ENCODE results near the gene B3GLCT. TPM values are rescaled to one million over a fixed set of nuclear protein-coding genes. Genes with fewer than 3 reads are reported as not detected.

Gene B3GLCT
- polyA plus RNA-seq, 1 donor from 2014 or later = 8.2 TPM

DNA sequence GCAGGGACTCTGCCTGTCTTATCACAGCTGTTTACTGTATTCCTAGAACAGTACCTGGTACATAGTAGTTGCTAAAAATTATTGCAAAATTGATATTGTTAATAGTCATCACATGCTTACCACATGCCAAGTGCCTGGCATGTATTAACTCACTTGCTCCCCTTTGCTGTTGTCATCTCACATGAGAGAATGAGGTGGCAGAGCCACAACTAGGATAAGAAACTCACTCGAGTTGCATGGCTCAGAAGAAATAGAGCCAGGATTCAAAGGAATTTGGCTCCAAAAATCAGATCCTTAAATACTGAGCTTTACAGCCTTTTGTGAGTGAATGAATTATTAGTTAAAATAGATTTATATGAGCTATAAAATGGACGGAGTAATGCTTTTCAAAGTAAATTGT is 42.6 kb downstream of the B3GLCT start:
- TF ChIP-seq POLR2AphosphoS5 (IDR thresholded peaks at IDR 0.05) = no peak
- TF ChIP-seq, protein P1, sequence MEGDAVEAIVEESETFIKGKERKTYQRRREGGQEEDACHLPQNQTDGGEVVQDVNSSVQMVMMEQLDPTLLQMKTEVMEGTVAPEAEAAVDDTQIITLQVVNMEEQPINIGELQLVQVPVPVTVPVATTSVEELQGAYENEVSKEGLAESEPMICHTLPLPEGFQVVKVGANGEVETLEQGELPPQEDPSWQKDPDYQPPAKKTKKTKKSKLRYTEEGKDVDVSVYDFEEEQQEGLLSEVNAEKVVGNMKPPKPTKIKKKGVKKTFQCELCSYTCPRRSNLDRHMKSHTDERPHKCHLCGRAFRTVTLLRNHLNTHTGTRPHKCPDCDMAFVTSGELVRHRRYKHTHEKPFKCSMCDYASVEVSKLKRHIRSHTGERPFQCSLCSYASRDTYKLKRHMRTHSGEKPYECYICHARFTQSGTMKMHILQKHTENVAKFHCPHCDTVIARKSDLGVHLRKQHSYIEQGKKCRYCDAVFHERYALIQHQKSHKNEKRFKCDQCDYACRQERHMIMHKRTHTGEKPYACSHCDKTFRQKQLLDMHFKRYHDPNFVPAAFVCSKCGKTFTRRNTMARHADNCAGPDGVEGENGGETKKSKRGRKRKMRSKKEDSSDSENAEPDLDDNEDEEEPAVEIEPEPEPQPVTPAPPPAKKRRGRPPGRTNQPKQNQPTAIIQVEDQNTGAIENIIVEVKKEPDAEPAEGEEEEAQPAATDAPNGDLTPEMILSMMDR (IDR thresholded peaks at IDR 0.05; ENCODE audit: poor library complexity, severe bottlenecking) = no peak
- TF ChIP-seq EP300 (conservative IDR thresholded peaks at IDR 0.05; ENCODE audit: poor library complexity, severe bottlenecking) = no peak
- TF ChIP-seq, protein P2, sequence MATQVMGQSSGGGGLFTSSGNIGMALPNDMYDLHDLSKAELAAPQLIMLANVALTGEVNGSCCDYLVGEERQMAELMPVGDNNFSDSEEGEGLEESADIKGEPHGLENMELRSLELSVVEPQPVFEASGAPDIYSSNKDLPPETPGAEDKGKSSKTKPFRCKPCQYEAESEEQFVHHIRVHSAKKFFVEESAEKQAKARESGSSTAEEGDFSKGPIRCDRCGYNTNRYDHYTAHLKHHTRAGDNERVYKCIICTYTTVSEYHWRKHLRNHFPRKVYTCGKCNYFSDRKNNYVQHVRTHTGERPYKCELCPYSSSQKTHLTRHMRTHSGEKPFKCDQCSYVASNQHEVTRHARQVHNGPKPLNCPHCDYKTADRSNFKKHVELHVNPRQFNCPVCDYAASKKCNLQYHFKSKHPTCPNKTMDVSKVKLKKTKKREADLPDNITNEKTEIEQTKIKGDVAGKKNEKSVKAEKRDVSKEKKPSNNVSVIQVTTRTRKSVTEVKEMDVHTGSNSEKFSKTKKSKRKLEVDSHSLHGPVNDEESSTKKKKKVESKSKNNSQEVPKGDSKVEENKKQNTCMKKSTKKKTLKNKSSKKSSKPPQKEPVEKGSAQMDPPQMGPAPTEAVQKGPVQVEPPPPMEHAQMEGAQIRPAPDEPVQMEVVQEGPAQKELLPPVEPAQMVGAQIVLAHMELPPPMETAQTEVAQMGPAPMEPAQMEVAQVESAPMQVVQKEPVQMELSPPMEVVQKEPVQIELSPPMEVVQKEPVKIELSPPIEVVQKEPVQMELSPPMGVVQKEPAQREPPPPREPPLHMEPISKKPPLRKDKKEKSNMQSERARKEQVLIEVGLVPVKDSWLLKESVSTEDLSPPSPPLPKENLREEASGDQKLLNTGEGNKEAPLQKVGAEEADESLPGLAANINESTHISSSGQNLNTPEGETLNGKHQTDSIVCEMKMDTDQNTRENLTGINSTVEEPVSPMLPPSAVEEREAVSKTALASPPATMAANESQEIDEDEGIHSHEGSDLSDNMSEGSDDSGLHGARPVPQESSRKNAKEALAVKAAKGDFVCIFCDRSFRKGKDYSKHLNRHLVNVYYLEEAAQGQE (IDR thresholded peaks at IDR 0.05; ENCODE audit: borderline replicate concordance) = no peak
- TF ChIP-seq EZH2 (IDR thresholded peaks at IDR 0.05; ENCODE audit: borderline replicate concordance, insufficient read depth, low read length, poor library complexity, severe bottlenecking) = no peak
- no peak for TF ChIP-seq RAD21 (conservative IDR thresholded peaks at IDR 0.05)
- no peak for TF ChIP-seq SMC3 (conservative IDR thresholded peaks at IDR 0.05; ENCODE audit: poor library complexity)
- TF ChIP-seq TAF1 (IDR thresholded peaks at IDR 0.05; ENCODE audit: low read depth) = no peak
- no peak for TF ChIP-seq MXI1 (conservative IDR thresholded peaks at IDR 0.05; ENCODE audit: poor library complexity, severe bottlenecking)

DNA sequence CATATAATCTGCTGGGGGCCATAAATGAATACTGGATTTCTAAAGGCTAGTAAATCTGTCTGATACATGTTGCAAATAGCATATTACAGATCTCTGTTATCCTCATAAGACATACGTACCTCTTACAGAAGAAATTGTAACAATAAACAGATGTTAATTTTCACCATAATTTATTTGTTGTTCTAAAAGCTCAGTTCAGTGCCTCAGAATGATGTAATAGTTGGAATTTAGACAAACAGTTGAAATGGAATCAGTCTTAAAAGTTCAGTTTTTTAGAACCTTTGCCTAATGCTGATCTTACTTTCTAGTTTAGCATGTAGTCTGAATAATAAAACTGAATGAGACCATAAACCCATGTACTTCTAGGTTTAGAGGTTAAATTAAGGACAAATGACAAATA is 43.1 kb downstream of the B3GLCT start:
- no peak for TF ChIP-seq MXI1 (conservative IDR thresholded peaks at IDR 0.05; ENCODE audit: poor library complexity, severe bottlenecking)
- TF ChIP-seq RAD21 (conservative IDR thresholded peaks at IDR 0.05) = no peak
- no peak for TF ChIP-seq POLR2AphosphoS5 (IDR thresholded peaks at IDR 0.05)
- no peak for TF ChIP-seq EZH2 (IDR thresholded peaks at IDR 0.05; ENCODE audit: borderline replicate concordance, insufficient read depth, low read length, poor library complexity, severe bottlenecking)
- Histone ChIP-seq H3K4me2 (ENCODE audit: low read length) (no peak overlapping the region), H3F3A (ENCODE audit: insufficient read depth, low read length, poor library complexity, severe bottlenecking) (no peaks in the 10 kb centered on the region), H3K4me3 (ENCODE audit: low read length) (no peak overlapping the region), H3K9ac (ENCODE audit: low read length) (no peak overlapping the region), H3K36me3 (ENCODE audit: insufficient read depth, low read length) (no peaks in the 10 kb centered on the region), H3K27ac (ENCODE audit: low read length) (no peak overlapping the region), H2AFZ (ENCODE audit: low read depth, low read length) (no peak overlapping the region), H3K9me3 (ENCODE audit: low read length) (no peaks in the 10 kb centered on the region), H3K27me3 (ENCODE audit: insufficient read depth, low read depth, low read length) (no peaks in the 10 kb centered on the region), H4K20me1 (ENCODE audit: insufficient read depth) (no peaks in the 10 kb centered on the region), H3K79me2 (replicated peaks; ENCODE audit: insufficient read depth, low read length) (no peaks in the 10 kb centered on the region), H3K9me2 (ENCODE audit: insufficient read depth, low read length) (no peaks in the 10 kb centered on the region)

More for the DNA sequence above, 42.6 kb downstream of the B3GLCT start:
- Histone ChIP-seq H3K79me2 (replicated peaks; ENCODE audit: insufficient read depth, low read length) (no peaks in the 10 kb centered on the region), H3K4me2 (ENCODE audit: low read length) (no peak overlapping the region), H3K36me3 (ENCODE audit: insufficient read depth, low read length) (no peaks in the 10 kb centered on the region), H3K9ac (ENCODE audit: low read length) (no peak overlapping the region), H3K9me2 (ENCODE audit: insufficient read depth, low read length) (no peaks in the 10 kb centered on the region), H3K9me3 (ENCODE audit: low read length) (no peaks in the 10 kb centered on the region), H3K4me3 (ENCODE audit: low read length) (no peak overlapping the region), H3F3A (ENCODE audit: insufficient read depth, low read length, poor library complexity, severe bottlenecking) (no peaks in the 10 kb centered on the region), H3K27me3 (ENCODE audit: insufficient read depth, low read depth, low read length) (no peaks in the 10 kb centered on the region), H4K20me1 (ENCODE audit: insufficient read depth) (no peaks in the 10 kb centered on the region), H2AFZ (ENCODE audit: low read depth, low read length) (no peak overlapping the region), H3K27ac (ENCODE audit: low read length) (no peak overlapping the region)
